Stimulated activated naive B cell treated with anti-CD40 and anti-IgM and Interleukin-4, amounts not matched to agents 10 μg/mL and 1 μg/mL and 100 μg/mL, for 72 hours (primary cell): ENCODE results near the gene NFIB.

ENCODE experiments used
- ATAC-seq, 2 donors: fragments of 150-1000 bp; cut with Tn5 transposase; replicated peaks; 2 replicates each; pipeline ENCODE4 v1.10.0; 2021; ENCODE audit warnings: moderate library complexity in 1 of 2
- DNase-seq: peaks from one replicate; pipeline ENCODE4 v3.0.0; 2021
- H3K27ac Mint-ChIP-seq: one replicate; pipeline ENCODE4 v1.8.0; 2022; ENCODE audit warnings: mild to moderate bottlenecking, mixed read lengths
- H3K27me3 Mint-ChIP-seq, 2 donors: one replicate each; pipeline ENCODE4 v1.8.0; 2022; ENCODE audit warnings: mixed read lengths in 2 of 2
- H3K36me3 Mint-ChIP-seq, 2 donors: one replicate each; pipeline ENCODE4 v1.8.0; 2022; ENCODE audit warnings: mixed read lengths in 2 of 2, mild to moderate bottlenecking in 1 of 2
- H3K4me1 Mint-ChIP-seq, 2 donors: one replicate each; pipeline ENCODE4 v1.8.0; 2022; ENCODE audit warnings: mixed read lengths in 2 of 2, mild to moderate bottlenecking in 1 of 2
- H3K4me3 Mint-ChIP-seq, 2 donors: one replicate each; pipeline ENCODE4 v1.8.0; 2022; ENCODE audit warnings: mild to moderate bottlenecking in 2 of 2, mixed read lengths in 2 of 2, moderate library complexity in 1 of 2
- H3K9me3 Mint-ChIP-seq, 2 donors: one replicate each; pipeline ENCODE4 v1.8.0; 2022; ENCODE audit warnings: mixed read lengths in 2 of 2, mild to moderate bottlenecking in 1 of 2

Gene NFIB

GRCh38 chr9:14251154-14252071 lies 62.5 kb downstream of the NFIB start:
- Mint-ChIP-seq H3K4me1 (no peaks in the 10 kb centered on the region), H3K9me3 (no peaks in the 10 kb centered on the region), H3K4me3 (no peak overlapping the region), H3K27ac (no peak overlapping the region), H3K36me3 (no peaks in the 10 kb centered on the region), H3K27me3 (peaks cover 0 to 4% of the 10 kb centered on the region in 2 donors)
- DNase-seq (no peak), ATAC-seq (no peak)

GRCh38 chr9:14250794-14251153 lies 63.2 kb downstream of the NFIB start:
- H3K9me3 Mint-ChIP-seq, result no peaks in the 10 kb centered on the region
- H3K27me3 Mint-ChIP-seq, result peaks cover 0 to 4% of the 10 kb centered on the region in 2 donors
- H3K36me3 Mint-ChIP-seq, result no peaks in the 10 kb centered on the region
- no peak overlapping the region for H3K4me3 Mint-ChIP-seq
- ATAC-seq (no peak), DNase-seq (no peak)
- H3K4me1 Mint-ChIP-seq, result no peaks in the 10 kb centered on the region
- H3K27ac Mint-ChIP-seq, result no peak overlapping the region

GRCh38 chr9:14249527-14249926 lies 64.4 kb downstream of the NFIB start:
- no peak overlapping the region for H3K27ac Mint-ChIP-seq
- ATAC-seq (no peak), DNase-seq (no peak)
- no peaks in the 10 kb centered on the region for H3K4me1 Mint-ChIP-seq
- no peaks in the 10 kb centered on the region for H3K9me3 Mint-ChIP-seq
- no peaks in the 10 kb centered on the region for H3K36me3 Mint-ChIP-seq
- peaks cover 0 to 4% of the 10 kb centered on the region in 2 donors for H3K27me3 Mint-ChIP-seq
- H3K4me3 Mint-ChIP-seq, result no peak overlapping the region

GRCh38 chr9:14248149-14248548 lies 65.8 kb downstream of the NFIB start:
- no peaks in the 10 kb centered on the region for H3K9me3 Mint-ChIP-seq
- ATAC-seq, result no peak
- H3K4me3 Mint-ChIP-seq, result no peak overlapping the region
- no peaks in the 10 kb centered on the region for H3K4me1 Mint-ChIP-seq
- H3K27me3 Mint-ChIP-seq, result peaks cover 0 to 4% of the 10 kb centered on the region in 2 donors
- no peak for DNase-seq
- no peak overlapping the region for H3K27ac Mint-ChIP-seq
- no peaks in the 10 kb centered on the region for H3K36me3 Mint-ChIP-seq

- no peak overlapping the region for H3K4me3 Mint-ChIP-seq
- DNase-seq (no peak), ATAC-seq (no peak)
- H3K36me3 Mint-ChIP-seq, result no peaks in the 10 kb centered on the region
- peaks cover 0 to 4% of the 10 kb centered on the region in 2 donors for H3K27me3 Mint-ChIP-seq
- no peaks in the 10 kb centered on the region for H3K4me1 Mint-ChIP-seq
- no peaks in the 10 kb centered on the region for H3K9me3 Mint-ChIP-seq
- H3K27ac Mint-ChIP-seq, result no peak overlapping the region
These were observed 66.4 kb downstream of the NFIB start for GRCh38 chr9:14247577-14247976.

GRCh38 chr9:14246951-14247350 lies 67.0 kb downstream of the NFIB start:
- no peak overlapping the region for H3K4me3 Mint-ChIP-seq
- DNase-seq (no peak), ATAC-seq (no peak)
- H3K27ac Mint-ChIP-seq, result no peak overlapping the region
- no peaks in the 10 kb centered on the region for H3K4me1 Mint-ChIP-seq
- peaks cover 0 to 4% of the 10 kb centered on the region in 2 donors for H3K27me3 Mint-ChIP-seq
- no peaks in the 10 kb centered on the region for H3K9me3 Mint-ChIP-seq
- H3K36me3 Mint-ChIP-seq, result no peaks in the 10 kb centered on the region

GRCh38 chr9:14245901-14246525 lies 67.9 kb downstream of the NFIB start:
- Mint-ChIP-seq H3K9me3 (no peaks in the 10 kb centered on the region), H3K4me1 (no peaks in the 10 kb centered on the region), H3K36me3 (no peaks in the 10 kb centered on the region), H3K4me3 (no peak overlapping the region), H3K27ac (no peak overlapping the region), H3K27me3 (peaks cover 0 to 4% of the 10 kb centered on the region in 2 donors)
- DNase-seq, result no peak
- ATAC-seq, result no peak

GRCh38 chr9:14243514-14244042 lies 70.4 kb downstream of the NFIB start:
- H3K27me3 Mint-ChIP-seq, result peaks cover 0 to 4% of the 10 kb centered on the region in 2 donors
- H3K4me3 Mint-ChIP-seq, result no peak overlapping the region
- DNase-seq (no peak), ATAC-seq (no peak)
- no peak overlapping the region for H3K27ac Mint-ChIP-seq
- H3K9me3 Mint-ChIP-seq, result no peaks in the 10 kb centered on the region
- no peaks in the 10 kb centered on the region for H3K4me1 Mint-ChIP-seq
- H3K36me3 Mint-ChIP-seq, result no peaks in the 10 kb centered on the region

GRCh38 chr9:14242150-14242805 lies 71.7 kb downstream of the NFIB start:
- ATAC-seq (no peak), DNase-seq (no peak)
- H3K4me1 Mint-ChIP-seq, result no peaks in the 10 kb centered on the region
- H3K36me3 Mint-ChIP-seq, result no peaks in the 10 kb centered on the region
- H3K9me3 Mint-ChIP-seq, result no peaks in the 10 kb centered on the region
- H3K27me3 Mint-ChIP-seq, result no peaks in the 10 kb centered on the region
- no peak overlapping the region for H3K27ac Mint-ChIP-seq
- H3K4me3 Mint-ChIP-seq, result no peak overlapping the region

GRCh38 chr9:14240537-14240936 lies 73.4 kb downstream of the NFIB start:
- H3K27ac Mint-ChIP-seq, result no peak overlapping the region
- DNase-seq (no peak), ATAC-seq (no peak)
- H3K4me3 Mint-ChIP-seq, result no peak overlapping the region
- H3K36me3 Mint-ChIP-seq, result no peaks in the 10 kb centered on the region
- H3K27me3 Mint-ChIP-seq, result no peaks in the 10 kb centered on the region
- H3K9me3 Mint-ChIP-seq, result no peaks in the 10 kb centered on the region
- H3K4me1 Mint-ChIP-seq, result no peaks in the 10 kb centered on the region

GRCh38 chr9:14238518-14238917 lies 75.4 kb downstream of the NFIB start:
- H3K9me3 Mint-ChIP-seq, result no peaks in the 10 kb centered on the region
- H3K4me1 Mint-ChIP-seq, result no peaks in the 10 kb centered on the region
- H3K36me3 Mint-ChIP-seq, result no peaks in the 10 kb centered on the region
- no peak overlapping the region for H3K27ac Mint-ChIP-seq
- DNase-seq, result no peak
- no peak for ATAC-seq
- H3K27me3 Mint-ChIP-seq, result no peaks in the 10 kb centered on the region
- H3K4me3 Mint-ChIP-seq, result no peak overlapping the region

GRCh38 chr9:14238079-14238478 lies 75.9 kb downstream of the NFIB start:
- H3K4me1 Mint-ChIP-seq, result no peaks in the 10 kb centered on the region
- H3K27me3 Mint-ChIP-seq, result no peaks in the 10 kb centered on the region
- no peak overlapping the region for H3K27ac Mint-ChIP-seq
- DNase-seq, result no peak
- H3K36me3 Mint-ChIP-seq, result no peaks in the 10 kb centered on the region
- ATAC-seq, result no peak
- no peaks in the 10 kb centered on the region for H3K9me3 Mint-ChIP-seq
- H3K4me3 Mint-ChIP-seq, result no peak overlapping the region

- H3K4me3 Mint-ChIP-seq, result no peak overlapping the region
- H3K9me3 Mint-ChIP-seq, result no peaks in the 10 kb centered on the region
- no peaks in the 10 kb centered on the region for H3K4me1 Mint-ChIP-seq
- H3K27ac Mint-ChIP-seq, result no peak overlapping the region
- ATAC-seq (no peak), DNase-seq (no peak)
- no peaks in the 10 kb centered on the region for H3K36me3 Mint-ChIP-seq
- no peaks in the 10 kb centered on the region for H3K27me3 Mint-ChIP-seq
These were observed 77.3 kb downstream of the NFIB start for GRCh38 chr9:14236591-14236990.

- Mint-ChIP-seq H3K27ac (no peak overlapping the region), H3K4me1 (no peaks in the 10 kb centered on the region), H3K27me3 (no peaks in the 10 kb centered on the region), H3K36me3 (no peaks in the 10 kb centered on the region), H3K4me3 (no peak overlapping the region), H3K9me3 (no peaks in the 10 kb centered on the region)
- DNase-seq, result no peak
- no peak for ATAC-seq
These were observed 81.8 kb downstream of the NFIB start for GRCh38 chr9:14232111-14232510.
